A673 (cell line): ENCODE data around the gene SCCPDH. TPM values are rescaled to one million over a fixed set of nuclear protein-coding genes. Genes with fewer than 3 reads are reported as not detected.
A peak's percentile ranks its signal among the peaks of the same experiment; 100 is the strongest.
"Not testable (repeated sequence)": the region's sequence is repeated elsewhere in the genome, so short reads cannot be mapped to it uniquely, and the experiment has no call there.

Experiments
- BruUV-seq: library from RNA; stranded (reverse); fragments of 400-500 nt; replicated peaks from 2 replicates; lab custom pipeline; 2021; lab: Mats Ljungman, UMichigan
- CTCF ChIA-PET: fragments of 300-600 bp; sonication (Branson Sonifier 250); formaldehyde crosslinking; loops from one replicate; lab custom pipeline; 2022; ENCODE audit warnings: antibody characterized with exemption; lab: Charles Lee
- POLR2A ChIA-PET: fragments of 300-600 bp; sonication (Branson Sonifier 250); formaldehyde crosslinking; loops from one replicate; lab custom pipeline; 2022; ENCODE audit warnings: antibody characterized with exemption; ENCODE audit not compliant: low non-redundant PET; lab: Charles Lee
- DNase-seq: peaks from one replicate; pipeline ENCODE4 v3.0.0-alpha.2; 2015; ENCODE audit warnings: low spot score
- H3K27ac ChIP-seq: fragments of 200-600 bp; sonication (generic); 2 replicates; pipeline ENCODE4 v1.5.1; 2016; ENCODE audit warnings: mixed run types, low read depth, mild to moderate bottlenecking, mixed read lengths, antibody characterized with exemption, low read length; ENCODE audit not compliant: poor library complexity, severe bottlenecking
- H3K27me3 ChIP-seq: fragments of 200-600 bp; sonication (generic); replicated peaks from 2 replicates; pipeline ENCODE4 v1.6.1; 2017; ENCODE audit warnings: mixed run types, low read depth, mild to moderate bottlenecking, mixed read lengths, antibody characterized with exemption, low read length; ENCODE audit not compliant: insufficient read depth, poor library complexity
- H3K36me3 ChIP-seq: fragments of 200-600 bp; sonication (generic); 2 replicates; pipeline ENCODE4 v1.6.1; 2016; ENCODE audit warnings: mixed run types, mild to moderate bottlenecking, mixed read lengths, antibody characterized with exemption, low read length; ENCODE audit not compliant: insufficient read depth, poor library complexity, severe bottlenecking
- H3K4me1 ChIP-seq: fragments of 200-600 bp; sonication (generic); 2 replicates; pipeline ENCODE4 v1.6.1; 2017; ENCODE audit warnings: mixed run types, mild to moderate bottlenecking, mixed read lengths, antibody characterized with exemption, low read length; ENCODE audit not compliant: insufficient read depth, poor library complexity, severe bottlenecking
- H3K4me3 ChIP-seq: fragments of 200-600 bp; sonication (generic); 2 replicates; pipeline ENCODE4 v1.5.1; 2016; ENCODE audit warnings: low read depth, mixed run types, mild to moderate bottlenecking, mixed read lengths, low read length; ENCODE audit not compliant: poor library complexity, severe bottlenecking
- H3K9me3 ChIP-seq: fragments of 200-600 bp; sonication (generic); 2 replicates; pipeline ENCODE4 v1.6.1; 2016; ENCODE audit warnings: mixed run types, low read depth, mild to moderate bottlenecking, mixed read lengths, antibody characterized with exemption, low read length; ENCODE audit not compliant: poor library complexity, severe bottlenecking
- CTCF ChIP-seq: fragments of 300-800, 200-600 bp; sonication (generic); conservative IDR thresholded peaks from 2 replicates; pipeline ENCODE4 v1.5.1; 2017; ENCODE audit warnings: low read depth, mild to moderate bottlenecking, antibody characterized with exemption, low read length, moderate library complexity, mixed read lengths
- EZH2 ChIP-seq: fragments of 200-600 bp; sonication (generic); IDR thresholded peaks from 2 replicates; pipeline ENCODE4 v1.6.1; 2017; ENCODE audit warnings: borderline replicate concordance, low read depth, mild to moderate bottlenecking, mixed read lengths, antibody characterized with exemption, low read length; ENCODE audit not compliant: poor library complexity, severe bottlenecking
- intact Hi-C: fragments of 100-400 bp; cut with micrococcal nuclease; formaldehyde crosslinking; loops from one replicate; pipeline ENCODE4 v1.10.0; 2022; ENCODE audit not compliant: unreplicated experiment
- total RNA-seq: library from RNA; stranded (reverse); gene quantifications from 2 replicates; pipeline ENCODE4 v1.2.3, GENCODE V29; 2021

Gene SCCPDH
- total RNA-seq, 1 experiment from 2014 or later: 41.7 TPM

DNA sequence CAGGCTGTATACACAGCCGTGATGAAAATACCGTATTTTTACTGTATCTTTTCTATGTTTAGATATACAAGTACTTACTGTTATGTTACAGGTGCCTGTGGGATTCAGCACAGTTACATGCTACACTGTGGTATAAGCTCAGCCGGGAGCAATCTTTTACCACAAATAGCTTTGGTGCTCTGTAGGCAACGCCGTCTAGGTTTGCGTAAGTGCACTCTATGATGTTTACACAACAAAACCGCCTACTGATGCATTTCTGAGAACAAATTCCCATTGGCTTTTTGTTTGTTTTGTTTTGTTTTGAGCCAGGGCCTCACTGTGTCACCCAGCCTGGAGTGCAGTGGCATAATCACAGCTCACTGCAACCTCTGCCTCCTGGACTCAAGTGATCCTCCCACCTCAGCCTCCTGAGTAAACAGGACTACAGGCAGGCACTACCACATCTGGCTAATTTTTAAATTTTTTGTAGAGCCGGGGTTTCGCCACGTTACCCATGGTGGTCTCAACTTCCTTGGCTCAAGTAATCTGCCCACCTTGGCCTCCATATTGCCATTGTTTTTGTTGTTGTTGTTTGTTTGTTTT is 81.0 kb downstream of the SCCPDH start:
- intact Hi-C loops: no loop called here
- Histone ChIP-seq H3K36me3 (no peaks in the 10 kb centered on the region), H3K27me3 (no peaks in the 10 kb centered on the region), H3K9me3 (no peaks in the 10 kb centered on the region), H3K4me3 (no peak overlapping the region), H3K4me1 (no peaks in the 10 kb centered on the region), H3K27ac (no peak overlapping the region)
- POLR2A ChIA-PET: no interaction called here
- no peak for DNase-seq
- no TSS peak for BruUV-seq
- TF ChIP-seq EZH2: no peak
- no peak for TF ChIP-seq CTCF
- CTCF ChIA-PET: no interaction called here

GRCh38 chr1:246809473-246809872 is 85.3 kb downstream of the SCCPDH start:
- POLR2A ChIA-PET: no interaction called here
- CTCF ChIA-PET: no interaction called here
- H3K27ac ChIP-seq: no peak overlapping the region
- BruUV-seq: no TSS peak
- no peak overlapping the region for H3K4me3 ChIP-seq
- no peaks in the 10 kb centered on the region for H3K36me3 ChIP-seq
- H3K27me3 ChIP-seq: no peaks in the 10 kb centered on the region
- no peaks in the 10 kb centered on the region for H3K4me1 ChIP-seq
- TF ChIP-seq CTCF (peak; percentile 39), EZH2 (no peak)
- no peak for DNase-seq
- intact Hi-C loops: no loop called here
- H3K9me3 ChIP-seq: no peaks in the 10 kb centered on the region

- POLR2A ChIA-PET: interaction anchor here (0.6 kb wide), 1 partner anchor 22 kb away, joined by 10 read pairs; no protein-coding TSS in a partner anchor
- no peaks in the 10 kb centered on the region for H3K9me3 ChIP-seq
- no peaks in the 10 kb centered on the region for H3K27me3 ChIP-seq
- CTCF ChIA-PET: no interaction called here
- intact Hi-C loops: no loop called here
- H3K36me3 ChIP-seq: no peaks in the 10 kb centered on the region
- BruUV-seq: no TSS peak
- H3K4me3 ChIP-seq: no peak overlapping the region
- H3K4me1 ChIP-seq: no peaks in the 10 kb centered on the region
- no peak for DNase-seq
- TF ChIP-seq EZH2: no peak
- no peak for TF ChIP-seq CTCF
- no peak overlapping the region for H3K27ac ChIP-seq
Measured at GRCh38 chr1:246811985-246812384, 87.8 kb downstream of the SCCPDH start.

DNA sequence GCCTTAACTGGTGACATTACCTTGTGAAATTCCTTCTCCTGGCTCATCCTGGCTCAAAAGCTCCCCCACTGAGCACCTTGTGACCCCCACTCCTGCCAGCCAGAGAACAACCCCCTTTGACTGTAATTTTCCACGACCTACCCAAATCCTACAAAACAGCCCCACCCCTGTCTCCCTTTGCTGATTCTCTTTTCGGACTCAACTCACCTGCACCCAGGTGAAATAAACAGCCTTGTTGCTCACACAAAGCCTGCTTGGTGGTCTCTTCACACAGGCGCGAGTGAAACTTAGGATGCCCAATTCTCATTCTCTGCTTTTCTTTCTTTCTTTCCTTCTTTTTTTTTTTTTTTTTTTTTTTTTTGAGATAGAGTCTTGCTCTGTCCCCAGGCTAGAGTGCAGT is 89.1 kb downstream of the SCCPDH start:
- CTCF ChIA-PET, DNase-seq, H3K4me1 ChIP-seq, H3K4me3 ChIP-seq, intact Hi-C loops, H3K27me3 ChIP-seq, H3K27ac ChIP-seq, BruUV-seq, H3K9me3 ChIP-seq, POLR2A ChIA-PET, H3K36me3 ChIP-seq: not testable (repeated sequence)
